RWPE1 (cell line): ENCODE measurements around the gene CALN1.

ENCODE experiments used
- CTCF ChIA-PET: fragments of 350-600 bp; sonication (Branson Sonifier 250); formaldehyde crosslinking; extraction: SDS; loops from one replicate; lab custom pipeline; 2021; lab: Yijun Ruan, JAX
- POLR2A ChIA-PET: fragments of 400-600 bp; formaldehyde crosslinking; extraction: SDS; loops from one replicate; lab custom pipeline; 2020; ENCODE audit warnings: antibody characterized with exemption; ENCODE audit not compliant: low non-redundant PET; lab: Yijun Ruan, JAX
- DNase-seq: peaks from one replicate; pipeline ENCODE4 v3.0.0; 2012; ENCODE audit warnings: low spot score
- H3K27ac ChIP-seq: fragments of 450-650 bp; 2 replicates; pipeline ENCODE4 v1.5.1; 2017
- CTCF ChIP-seq: fragments of 450-650 bp; conservative IDR thresholded peaks from 2 replicates; pipeline ENCODE4 v1.5.1; 2017; ENCODE audit warnings: low read depth, mild to moderate bottlenecking

The CALN1 gene

GRCh38 chr7:72048420-72048819, 363.7 kb downstream of the CALN1 start:
- POLR2A ChIA-PET: no interaction called here

GRCh38 chr7:72042855-72043254, 369.3 kb downstream of the CALN1 start:
- DNase-seq: no peak
- no peak overlapping the region for H3K27ac ChIP-seq
- ChIA-PET CTCF (no interaction called here), POLR2A (no interaction called here)
- TF ChIP-seq CTCF: no peak

More at GRCh38 chr7:72048420-72048819, 363.7 kb downstream of the CALN1 start:
- no peak for DNase-seq
- CTCF ChIA-PET: no interaction called here
- TF ChIP-seq CTCF: no peak
- H3K27ac ChIP-seq: no peak overlapping the region

- no peak for DNase-seq
- ChIA-PET POLR2A (no interaction called here), CTCF (no interaction called here)
- H3K27ac ChIP-seq: no peak overlapping the region
- no peak for TF ChIP-seq CTCF
Measured at GRCh38 chr7:72040641-72041040, 371.5 kb downstream of the CALN1 start.

- POLR2A ChIA-PET: no interaction called here
- DNase-seq: no peak
- H3K27ac ChIP-seq: no peak overlapping the region
- CTCF ChIA-PET: no interaction called here
- TF ChIP-seq CTCF: no peak
Measured at GRCh38 chr7:72039460-72039859, 372.7 kb downstream of the CALN1 start.

GRCh38 chr7:72038022-72038732, 374.0 kb downstream of the CALN1 start:
- no peak for DNase-seq
- H3K27ac ChIP-seq: no peak overlapping the region
- no peak for TF ChIP-seq CTCF
- ChIA-PET CTCF (interaction anchor here (0.6 kb wide), 1 partner anchor 302 kb away, joined by 3 read pairs; no protein-coding TSS in a partner anchor), POLR2A (no interaction called here)

- no peak overlapping the region for H3K27ac ChIP-seq
- ChIA-PET CTCF (interaction anchor here (0.6 kb wide), 2 partner anchors 301 to 435 kb away, joined by 3 read pairs; no protein-coding TSS in a partner anchor), POLR2A (interaction anchor here (0.7 kb wide), 1 partner anchor 18 kb away, joined by 3 read pairs; no protein-coding TSS in a partner anchor)
- no peak for TF ChIP-seq CTCF
- no peak for DNase-seq
Measured at GRCh38 chr7:72037516-72037915, 374.6 kb downstream of the CALN1 start.
